GM12865 (cell line): ENCODE data around the gene CEBPB.
"Not testable (repeated sequence)": the region's sequence is repeated elsewhere in the genome, so short reads cannot be mapped to it uniquely, and the experiment has no call there.

Source experiments
- DNase-seq: peaks from one replicate; pipeline ENCODE4 v3.0.0; 2010; ENCODE audit warnings: low read depth
- H3K4me3 ChIP-seq: 2 replicates; pipeline ENCODE4 v1.5.1; 2011; ENCODE audit warnings: mild to moderate bottlenecking, low read depth, low read length, control low read depth
- CTCF ChIP-seq: IDR thresholded peaks from 2 replicates; pipeline ENCODE4 v1.5.1; 2011; ENCODE audit warnings: low read length, control low read depth, low read depth, inconsistent platforms; ENCODE audit not compliant: insufficient read depth; ENCODE audit errors: missing control alignments

Gene CEBPB

GRCh38 chr20:50198716-50199115 is 8.1 kb downstream of the CEBPB start:
- DNase-seq = no peak
- no peak for TF ChIP-seq CTCF
- H3K4me3 ChIP-seq = no peak overlapping the region

GRCh38 chr20:50199703-50200102 is 9.1 kb downstream of the CEBPB start:
- no peak overlapping the region for H3K4me3 ChIP-seq
- no peak for TF ChIP-seq CTCF

GRCh38 chr20:50200482-50201104 is 10.0 kb downstream of the CEBPB start:
- no peak overlapping the region for H3K4me3 ChIP-seq
- TF ChIP-seq CTCF = no peak
- no peak for DNase-seq

More at GRCh38 chr20:50199703-50200102, 9.1 kb downstream of the CEBPB start:
- DNase-seq = no peak

GRCh38 chr20:50201710-50202109 is 11.1 kb downstream of the CEBPB start:
- H3K4me3 ChIP-seq, DNase-seq: not testable (repeated sequence)

- TF ChIP-seq CTCF = no peak
- H3K4me3 ChIP-seq = no peak overlapping the region
- DNase-seq = no peak
These were observed 12.0 kb downstream of the CEBPB start for GRCh38 chr20:50202677-50203076.

- DNase-seq = no peak
- no peak for TF ChIP-seq CTCF
- no peak overlapping the region for H3K4me3 ChIP-seq
These were observed 13.6 kb downstream of the CEBPB start for GRCh38 chr20:50203951-50204937.

- TF ChIP-seq CTCF = no peak
- no peak overlapping the region for H3K4me3 ChIP-seq
- DNase-seq = no peak
These were observed 16.4 kb downstream of the CEBPB start for GRCh38 chr20:50207026-50207425.
